Measurements from ENCODE around the gene ATF5. TPM values are rescaled to one million over a fixed set of nuclear protein-coding genes. Genes with fewer than 3 reads are reported as not detected.
"Not testable (repeated sequence)": the region's sequence is repeated elsewhere in the genome, so short reads cannot be mapped to it uniquely, and the experiment has no call there.

ATF5 gene
- polyA plus RNA-seq, 1 donor from 2014 or later = 3.4 TPM

DNA sequence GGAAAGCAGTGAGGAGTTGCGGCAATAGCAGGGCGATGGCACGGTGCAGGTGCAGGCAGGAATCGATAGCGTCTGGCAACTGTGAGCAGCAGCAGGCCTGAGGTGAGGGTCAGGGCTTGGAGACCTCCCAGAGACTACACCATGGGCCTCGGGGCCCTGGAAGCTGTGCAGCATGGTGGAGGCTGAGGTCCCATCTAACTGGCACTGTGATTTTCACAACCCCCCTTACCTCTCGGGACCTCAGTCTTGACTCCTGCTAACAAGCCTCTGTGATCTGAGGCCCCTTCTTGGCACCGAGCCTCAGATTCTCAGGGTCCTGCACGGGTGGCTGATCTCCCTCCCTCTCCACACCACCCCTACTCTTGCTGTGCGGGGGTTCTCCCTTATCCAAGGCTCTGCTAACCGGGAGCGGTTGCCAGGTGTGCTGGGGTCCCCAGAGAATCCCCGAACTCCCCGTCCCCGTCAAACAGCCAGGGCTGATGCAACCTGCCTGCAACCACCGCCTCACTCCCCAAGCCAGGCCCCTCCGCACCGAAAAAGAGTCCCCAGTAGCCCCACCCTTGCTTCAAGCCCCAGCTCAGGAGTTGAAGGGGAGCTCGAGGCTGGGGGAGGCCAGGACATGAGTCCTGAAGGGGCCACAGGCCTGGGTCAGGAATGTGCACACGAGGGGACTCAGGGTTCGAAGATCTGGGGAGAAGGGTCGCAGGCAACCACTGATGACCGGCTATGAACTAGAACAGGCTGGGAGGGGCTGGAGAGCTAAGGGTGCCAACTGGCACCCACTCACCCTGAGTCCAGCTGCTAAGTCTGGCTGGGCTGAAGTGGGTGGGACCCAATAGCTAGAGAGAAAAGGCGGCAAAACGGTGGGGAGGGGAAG, 4.8 kb upstream of the ATF5 start:
- H3K27me3 Mint-ChIP-seq = peaks cover 2% of the 10 kb centered on the region
- H3K4me1 Mint-ChIP-seq = peaks cover 17 to 41% (median 34%) of the 10 kb centered on the region in 3 donors
- no peaks in the 10 kb centered on the region for H3K9me3 Mint-ChIP-seq
- H3K4me3 Mint-ChIP-seq = peak overlapping the region; percentile 12 to 76 (median 52)
- peak overlapping the region; percentile 47 to 88 (median 85) for H3K27ac Mint-ChIP-seq
- peaks cover 3% of the 10 kb centered on the region for H3K36me3 Mint-ChIP-seq

DNA sequence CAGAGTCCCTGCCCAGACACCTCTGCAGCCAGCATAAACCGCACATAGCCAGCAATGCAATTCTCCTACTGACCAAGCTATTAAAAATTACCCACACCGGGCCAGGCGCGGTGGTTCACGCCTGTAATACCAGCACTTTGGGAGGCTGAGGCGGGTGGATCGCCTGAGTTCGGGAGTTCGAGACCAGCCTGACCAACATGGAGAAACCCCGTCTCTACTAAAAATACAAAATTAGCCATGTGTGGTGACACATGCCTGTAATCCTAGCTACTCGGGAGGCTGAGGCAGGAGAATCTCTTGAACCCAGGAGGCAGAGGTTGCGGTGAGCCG, 4.2 kb upstream of the ATF5 start:
- H3K36me3 Mint-ChIP-seq, H3K9me3 Mint-ChIP-seq, H3K27me3 Mint-ChIP-seq: not testable (repeated sequence)
- peak overlapping the region in 1 of 4 donors; percentile 76 for H3K4me3 Mint-ChIP-seq
- peak overlapping the region in 2 of 3 donors; percentile 46 to 85 for H3K27ac Mint-ChIP-seq
- peaks cover 23 to 41% (median 32%) of the 10 kb centered on the region in 3 donors for H3K4me1 Mint-ChIP-seq

DNA sequence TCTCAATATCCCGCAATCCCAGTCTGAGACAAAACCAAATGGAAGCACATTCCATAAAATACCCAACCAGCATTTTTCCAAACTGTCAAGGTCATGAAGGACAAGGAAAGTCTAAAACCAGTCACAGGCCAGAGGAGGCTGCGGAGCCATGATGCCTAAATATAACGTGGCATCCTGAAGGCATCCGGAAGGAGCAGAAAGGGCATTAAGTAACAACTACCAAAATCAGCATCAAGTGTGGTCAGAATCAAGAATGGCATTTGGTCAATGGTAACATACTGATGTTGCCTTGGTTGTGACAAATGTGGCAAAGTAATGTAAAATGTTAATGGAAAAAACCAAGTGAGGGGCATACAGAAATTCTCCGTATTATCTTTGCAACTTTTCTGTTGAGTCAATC, 3.5 kb upstream of the ATF5 start:
- Mint-ChIP-seq H3K9me3 (peaks cover 0 to 5% (median 0%) of the 10 kb centered on the region in 3 donors), H3K4me3 (peak overlapping the region in 1 of 4 donors; percentile 27), H3K27me3 (peaks cover 6% of the 10 kb centered on the region), H3K27ac (peak overlapping the region in 1 of 3 donors; percentile 85), H3K4me1 (peaks cover 27 to 45% (median 33%) of the 10 kb centered on the region in 3 donors), H3K36me3 (peaks cover 2% of the 10 kb centered on the region)

DNA sequence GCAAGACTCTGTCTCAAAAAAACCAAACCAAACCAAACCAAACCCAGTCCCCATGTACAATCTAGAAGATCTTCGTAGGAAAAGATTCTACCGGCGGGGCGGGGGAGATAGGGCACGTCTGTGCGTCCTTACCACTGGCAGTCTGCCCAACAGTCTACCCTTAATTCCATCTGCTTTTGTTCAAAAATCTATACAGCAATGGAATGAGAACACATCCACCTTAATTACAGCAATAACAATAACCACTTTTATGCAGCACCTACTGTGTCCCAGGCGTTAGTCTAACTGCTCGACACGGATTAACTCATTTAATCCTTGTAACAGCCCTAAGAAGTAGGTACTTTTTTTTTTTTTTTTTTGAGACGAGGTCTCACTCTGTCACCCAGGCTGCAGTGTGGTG, 2.5 kb upstream of the ATF5 start:
- Mint-ChIP-seq H3K4me1 (peaks cover 31 to 43% (median 31%) of the 10 kb centered on the region in 3 donors), H3K4me3 (peak overlapping the region in 1 of 4 donors; percentile 32), H3K36me3 (peaks cover 2% of the 10 kb centered on the region), H3K27me3 (peaks cover 6% of the 10 kb centered on the region), H3K9me3 (peaks cover 0 to 7% (median 0%) of the 10 kb centered on the region in 3 donors), H3K27ac (no peak overlapping the region)

DNA sequence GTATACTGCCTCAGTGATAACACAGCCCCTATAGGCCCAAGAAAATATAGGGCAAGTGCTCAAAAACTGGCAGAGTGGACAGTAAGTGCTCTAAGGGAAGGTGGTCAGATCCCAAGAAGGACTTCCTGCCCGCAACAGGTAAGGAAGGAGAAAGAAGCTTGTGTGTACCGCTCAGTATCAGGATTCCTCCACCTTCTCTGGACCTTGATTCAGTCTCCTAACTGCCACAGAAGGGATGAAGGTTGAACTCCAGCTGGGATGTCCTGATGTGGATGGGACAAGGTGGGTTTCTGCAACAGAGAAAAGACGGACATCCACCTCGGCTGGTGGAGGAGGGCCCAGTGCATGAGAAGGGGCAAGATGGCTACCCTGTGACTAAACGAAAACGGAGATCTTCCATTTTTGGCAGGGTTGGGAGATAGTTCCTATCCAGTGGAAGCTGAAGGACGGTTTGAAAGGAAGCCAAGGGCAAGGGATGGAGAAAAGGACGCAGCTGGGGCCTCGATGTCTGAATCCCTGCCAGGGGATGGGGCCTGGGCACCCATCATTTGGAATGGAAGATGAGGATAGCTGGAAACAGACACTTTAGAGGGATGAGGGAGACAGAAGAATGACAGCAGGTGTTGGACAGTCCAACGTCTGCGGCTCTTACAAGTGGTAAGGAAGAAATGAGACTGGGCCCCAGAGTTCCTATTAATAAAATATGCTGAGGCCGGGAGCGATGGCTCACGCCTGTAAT, 1.3 kb upstream of the ATF5 start:
- peaks cover 6% of the 10 kb centered on the region for H3K27me3 Mint-ChIP-seq
- H3K4me1 Mint-ChIP-seq = peaks cover 27 to 42% (median 31%) of the 10 kb centered on the region in 3 donors
- peak overlapping the region; percentile 64 to 100 (median 98) for H3K27ac Mint-ChIP-seq
- peak overlapping the region; percentile 96 to 100 (median 98) for H3K4me3 Mint-ChIP-seq
- peaks cover 2% of the 10 kb centered on the region for H3K36me3 Mint-ChIP-seq
- H3K9me3 Mint-ChIP-seq = peaks cover 0 to 7% (median 0%) of the 10 kb centered on the region in 3 donors

DNA sequence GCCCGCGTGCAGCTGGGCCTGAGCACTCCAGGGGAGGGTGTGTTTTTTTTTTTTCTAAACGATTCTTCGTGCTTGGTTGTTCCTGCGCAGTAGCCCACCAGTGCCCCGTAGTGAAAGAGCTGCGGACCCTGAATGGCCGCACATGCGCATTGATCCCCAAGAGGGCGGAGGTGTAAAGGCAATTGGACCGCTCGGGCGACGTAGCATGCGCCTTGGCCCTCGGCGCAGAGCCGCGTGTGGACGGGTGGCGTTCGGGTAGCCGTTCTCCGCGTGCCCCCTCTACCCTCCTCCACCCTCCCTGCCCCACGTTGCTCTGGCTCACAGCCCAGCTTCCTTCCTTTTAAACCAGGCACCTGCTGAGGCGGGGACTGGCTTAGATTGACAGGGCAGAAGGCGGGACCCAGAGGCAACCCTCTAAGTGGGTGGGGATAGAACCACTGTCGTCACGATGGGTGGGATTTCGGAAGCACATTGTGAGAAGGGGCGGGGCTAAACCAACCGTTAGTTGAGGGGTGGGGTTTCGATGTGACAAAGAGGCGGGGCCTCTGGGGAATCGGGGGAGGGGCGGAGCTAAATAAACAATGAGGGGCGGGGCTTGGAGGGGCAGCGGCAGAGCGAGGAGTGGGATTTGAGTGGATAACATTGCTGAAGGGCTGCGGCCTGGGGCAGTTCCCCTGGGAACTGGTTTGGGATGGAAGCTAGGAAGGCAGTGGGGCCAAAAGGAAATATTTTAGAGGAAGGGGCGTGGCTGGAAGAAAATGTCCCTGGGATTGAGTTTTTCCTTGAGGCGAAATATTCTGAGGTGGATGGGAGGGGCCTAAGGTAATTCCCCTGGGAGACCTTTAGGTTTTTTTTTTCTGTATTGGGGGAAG, 842 bp downstream of the ATF5 start:
- H3K4me1 Mint-ChIP-seq = peaks cover 27 to 36% (median 33%) of the 10 kb centered on the region in 3 donors
- peak overlapping the region; percentile 98 to 100 (median 100) for H3K27ac Mint-ChIP-seq
- H3K4me3 Mint-ChIP-seq = peak overlapping the region; percentile 96 to 100 (median 98)
- peaks cover 6% of the 10 kb centered on the region for H3K27me3 Mint-ChIP-seq
- peaks cover 0 to 7% (median 0%) of the 10 kb centered on the region in 3 donors for H3K9me3 Mint-ChIP-seq
- peaks cover 2% of the 10 kb centered on the region for H3K36me3 Mint-ChIP-seq

DNA sequence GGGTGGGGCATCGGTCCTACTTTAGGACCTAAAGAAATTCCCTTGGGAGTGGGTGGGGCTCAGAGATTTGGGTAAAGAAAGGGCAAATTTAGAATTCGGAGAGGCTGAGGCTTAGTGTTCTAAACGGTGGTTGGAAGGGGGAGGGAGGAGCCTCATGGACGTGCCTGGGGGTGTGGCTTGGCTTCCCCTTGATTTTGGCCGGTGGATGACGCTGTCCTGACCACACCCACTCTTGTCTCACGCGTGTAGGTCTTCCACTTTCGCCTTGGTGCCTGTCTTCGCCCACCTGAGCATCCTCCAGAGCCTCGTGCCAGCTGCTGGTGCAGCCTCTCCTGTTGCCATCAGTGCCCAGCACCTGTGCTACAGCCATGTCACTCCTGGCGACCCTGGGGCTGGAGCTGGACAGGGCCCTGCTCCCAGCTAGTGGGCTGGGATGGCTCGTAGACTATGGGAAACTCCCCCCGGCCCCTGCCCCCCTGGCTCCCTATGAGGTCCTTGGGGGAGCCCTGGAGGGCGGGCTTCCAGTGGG, 1.5 kb downstream of the ATF5 start:
- Mint-ChIP-seq H3K36me3 (peaks cover 2% of the 10 kb centered on the region), H3K9me3 (peaks cover 0 to 7% (median 0%) of the 10 kb centered on the region in 3 donors), H3K4me3 (peak overlapping the region; percentile 61 to 100 (median 98)), H3K4me1 (peaks cover 24 to 36% (median 32%) of the 10 kb centered on the region in 3 donors), H3K27ac (peak overlapping the region; percentile 98 to 100 (median 100)), H3K27me3 (peaks cover 6% of the 10 kb centered on the region)

DNA sequence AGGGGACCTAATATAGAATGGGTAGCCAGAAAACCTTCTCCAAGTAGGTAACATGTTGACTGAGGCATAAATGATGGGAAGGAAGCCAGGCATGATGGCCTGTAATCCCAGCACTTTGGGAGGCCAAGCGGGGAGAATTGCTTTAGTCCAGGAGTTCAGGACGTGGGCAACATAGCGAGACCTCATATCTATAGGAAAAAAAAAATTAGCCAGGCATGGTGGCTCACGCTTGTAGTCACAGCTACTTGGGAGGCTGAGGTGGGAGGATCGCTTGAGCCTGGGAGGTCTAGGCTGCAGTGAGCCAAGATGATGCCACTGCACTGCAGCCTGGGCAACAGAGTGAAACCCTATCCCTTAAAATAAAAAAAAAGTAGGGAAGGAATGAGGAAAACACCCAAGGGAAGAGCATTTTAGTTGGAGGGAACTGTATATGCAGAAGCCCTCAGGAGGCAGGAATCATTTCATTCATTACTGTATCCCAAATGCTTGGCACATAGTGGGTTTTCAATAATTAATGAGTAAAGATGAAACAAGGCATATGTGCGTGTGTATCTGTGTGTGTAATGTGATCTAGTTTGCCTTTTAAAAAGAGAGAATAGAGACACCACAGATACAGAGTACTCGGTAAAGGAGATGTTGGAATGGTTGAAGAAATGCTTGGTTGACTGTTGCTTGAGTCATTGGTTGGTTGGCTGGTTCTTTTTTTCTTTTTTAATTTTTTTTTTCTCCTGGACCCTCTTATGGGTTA, 2.5 kb downstream of the ATF5 start:
- Mint-ChIP-seq H3K27me3 (peaks cover 6% of the 10 kb centered on the region), H3K4me3 (peak overlapping the region in 1 of 4 donors; percentile 96), H3K4me1 (peaks cover 23 to 36% (median 29%) of the 10 kb centered on the region in 3 donors), H3K36me3 (peaks cover 2% of the 10 kb centered on the region), H3K9me3 (peaks cover 0 to 7% (median 0%) of the 10 kb centered on the region in 3 donors), H3K27ac (peak overlapping the region in 2 of 3 donors; percentile 73 to 98)

DNA sequence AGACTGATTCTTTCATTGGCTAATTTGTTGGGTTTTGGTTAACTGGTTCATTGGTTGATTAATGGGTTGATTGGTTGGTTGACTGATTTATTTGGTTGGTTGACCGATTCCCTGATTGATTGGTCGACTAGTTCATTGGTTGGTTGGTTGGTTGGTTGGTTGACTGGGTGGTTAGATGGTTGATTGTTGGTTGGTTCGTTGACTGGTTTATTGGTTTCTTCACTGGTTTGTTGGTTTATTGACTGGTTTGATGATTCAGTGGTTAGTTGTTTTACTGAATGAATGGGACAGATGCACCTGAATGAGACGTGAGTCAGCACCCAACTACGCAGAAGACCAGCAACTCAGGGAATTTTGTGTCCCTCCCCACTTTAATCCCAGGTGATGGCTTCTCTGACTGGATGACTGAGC, 3.0 kb downstream of the ATF5 start:
- H3K27me3 Mint-ChIP-seq = peaks cover 6% of the 10 kb centered on the region
- H3K36me3 Mint-ChIP-seq = peaks cover 2% of the 10 kb centered on the region
- H3K9me3 Mint-ChIP-seq = peaks cover 0 to 7% (median 0%) of the 10 kb centered on the region in 3 donors
- H3K4me1 Mint-ChIP-seq = peaks cover 23 to 38% (median 28%) of the 10 kb centered on the region in 3 donors
- H3K27ac Mint-ChIP-seq = peak overlapping the region in 1 of 3 donors; percentile 98
- peak overlapping the region in 2 of 4 donors; percentile 18 to 54 for H3K4me3 Mint-ChIP-seq

DNA sequence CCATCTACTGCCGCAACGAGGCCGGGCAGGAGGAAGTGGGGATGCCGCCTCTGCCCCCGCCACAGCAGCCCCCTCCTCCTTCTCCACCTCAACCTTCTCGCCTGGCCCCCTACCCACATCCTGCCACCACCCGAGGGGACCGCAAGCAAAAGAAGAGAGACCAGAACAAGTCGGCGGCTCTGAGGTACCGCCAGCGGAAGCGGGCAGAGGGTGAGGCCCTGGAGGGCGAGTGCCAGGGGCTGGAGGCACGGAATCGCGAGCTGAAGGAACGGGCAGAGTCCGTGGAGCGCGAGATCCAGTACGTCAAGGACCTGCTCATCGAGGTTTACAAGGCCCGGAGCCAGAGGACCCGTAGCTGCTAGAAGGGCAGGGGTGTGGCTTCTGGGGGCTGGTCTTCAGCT, 3.7 kb downstream of the ATF5 start:
- Mint-ChIP-seq H3K4me1 (peaks cover 19 to 32% (median 22%) of the 10 kb centered on the region in 3 donors), H3K27ac (no peak overlapping the region), H3K36me3 (no peaks in the 10 kb centered on the region), H3K27me3 (peaks cover 6% of the 10 kb centered on the region), H3K4me3 (no peak overlapping the region), H3K9me3 (peaks cover 0 to 7% (median 0%) of the 10 kb centered on the region in 3 donors)

DNA sequence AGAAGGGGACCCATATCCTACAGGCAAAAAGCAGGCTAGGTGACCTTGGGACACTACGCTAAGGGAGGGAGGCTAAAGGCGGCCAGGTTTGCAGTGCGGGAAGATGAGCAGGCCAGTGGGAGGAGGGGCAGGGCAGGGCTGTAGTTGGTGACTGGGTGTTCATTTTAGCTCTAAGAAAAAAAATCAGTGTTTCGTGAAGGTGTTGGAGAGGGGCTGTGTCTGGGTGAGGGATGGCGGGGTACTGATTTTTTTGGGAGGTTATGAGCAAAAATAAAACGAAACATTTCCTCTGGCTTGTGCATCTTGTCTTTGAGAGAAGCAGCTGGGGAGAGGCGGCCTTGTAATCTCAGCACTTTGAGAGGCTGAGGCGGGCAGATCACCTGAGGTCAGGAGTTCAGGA, 4.6 kb downstream of the ATF5 start:
- peaks cover 0 to 7% (median 0%) of the 10 kb centered on the region in 3 donors for H3K9me3 Mint-ChIP-seq
- peaks cover 4% of the 10 kb centered on the region for H3K27me3 Mint-ChIP-seq
- H3K4me1 Mint-ChIP-seq = peaks cover 14 to 25% (median 17%) of the 10 kb centered on the region in 3 donors
- peak overlapping the region in 2 of 3 donors; percentile 40 to 65 for H3K27ac Mint-ChIP-seq
- no peak overlapping the region for H3K4me3 Mint-ChIP-seq
- no peaks in the 10 kb centered on the region for H3K36me3 Mint-ChIP-seq

DNA sequence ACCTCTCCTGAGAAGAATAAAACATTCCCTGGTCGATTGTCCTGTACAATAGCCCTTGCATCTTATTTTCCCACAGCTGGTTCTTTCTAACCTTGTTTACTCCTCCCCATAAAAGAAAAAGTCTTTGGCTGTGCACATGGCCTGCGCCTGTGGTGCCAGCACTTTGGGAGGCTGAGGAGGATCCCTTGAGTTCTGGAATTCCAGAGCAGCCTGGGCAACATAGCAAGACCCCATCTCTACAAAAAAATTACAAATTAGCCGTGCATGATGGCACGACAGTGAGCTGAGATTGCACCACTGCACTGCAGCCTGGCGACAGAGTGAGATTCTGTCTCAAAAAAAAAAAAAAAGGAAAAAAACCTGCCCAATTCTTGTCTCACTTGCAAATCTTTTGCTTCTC, 7.5 kb downstream of the ATF5 start:
- Mint-ChIP-seq H3K27me3 (no peaks in the 10 kb centered on the region), H3K36me3 (no peaks in the 10 kb centered on the region), H3K4me3 (no peak overlapping the region), H3K9me3 (no peaks in the 10 kb centered on the region), H3K4me1 (peaks cover 6 to 8% (median 7%) of the 10 kb centered on the region in 3 donors), H3K27ac (peak overlapping the region in 1 of 3 donors; percentile 12)

DNA sequence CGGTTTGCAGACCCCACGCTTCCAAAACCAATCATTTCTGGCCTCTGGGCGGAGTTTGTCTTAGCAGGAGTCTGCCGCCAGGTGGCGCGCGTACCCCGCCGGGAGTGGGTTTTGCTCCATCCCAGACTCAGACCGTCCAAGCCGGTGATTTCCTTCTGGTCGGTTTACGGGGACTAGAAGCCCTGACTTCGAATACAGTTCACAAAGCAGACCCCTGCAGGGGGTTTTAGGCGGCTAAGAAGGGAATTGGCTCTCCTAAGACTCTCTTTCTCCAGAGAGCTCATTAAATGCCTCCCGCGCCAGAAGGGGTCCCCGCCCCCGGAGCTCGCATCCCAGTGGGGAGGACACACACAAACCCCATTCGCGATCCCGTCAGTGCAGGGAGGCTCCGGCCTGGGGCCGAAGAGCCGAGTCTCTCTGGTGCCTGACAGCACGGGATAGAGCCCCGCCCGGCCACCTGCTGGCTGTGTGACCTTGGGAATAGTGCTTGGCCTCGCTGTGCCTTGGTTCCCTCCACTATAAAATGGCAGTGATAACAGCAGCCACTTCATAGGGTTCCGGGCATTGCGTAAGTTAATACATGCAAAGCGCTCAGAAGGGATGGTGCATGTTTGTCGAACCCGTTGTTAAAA, 8.9 kb downstream of the ATF5 start:
- H3K27ac Mint-ChIP-seq = no peak overlapping the region
- H3K4me1 Mint-ChIP-seq = peaks cover 3 to 8% (median 5%) of the 10 kb centered on the region in 3 donors
- no peaks in the 10 kb centered on the region for H3K36me3 Mint-ChIP-seq
- no peaks in the 10 kb centered on the region for H3K27me3 Mint-ChIP-seq
- H3K4me3 Mint-ChIP-seq = no peak overlapping the region
- H3K9me3 Mint-ChIP-seq = no peaks in the 10 kb centered on the region

All from IgD-negative memory B cell (primary cell).